HAP-1 (cell line): Measurements from ENCODE around the gene LRRTM3.
A peak's percentile ranks its signal among the peaks of the same experiment; 100 is the strongest.

ENCODE experiments used
- DNase-seq, 2 experiments: peaks; one replicate each; pipeline ENCODE4 v3.0.0-alpha.2; 2016 to 2020; ENCODE audit warnings: low spot score in 2 of 2
- H3K27me3 ChIP-seq: fragments of 250-450 bp; sonication (Bioruptor Pico); 2 replicates; pipeline ENCODE4 v1.5.1; 2020; ENCODE audit warnings: low read depth, mild to moderate bottlenecking, moderate library complexity
- H3K36me3 ChIP-seq: fragments of 250-450 bp; sonication (Bioruptor Pico); replicated peaks from 2 replicates; pipeline ENCODE4 v1.5.1; 2020; ENCODE audit warnings: mild to moderate bottlenecking
- H3K4me1 ChIP-seq: fragments of 250-450 bp; sonication (Bioruptor Pico); 2 replicates; pipeline ENCODE4 v1.5.1; 2020; ENCODE audit warnings: mild to moderate bottlenecking
- H3K4me3 ChIP-seq: fragments of 250-450 bp; sonication (Bioruptor Pico); 2 replicates; pipeline ENCODE4 v1.5.1; 2020; ENCODE audit warnings: mild to moderate bottlenecking, moderate library complexity
- H3K9me3 ChIP-seq: fragments of 250-450 bp; sonication (Bioruptor Pico); 2 replicates; pipeline ENCODE4 v1.5.1; 2020; ENCODE audit warnings: mild to moderate bottlenecking, moderate library complexity
- in situ Hi-C: fragments of 300-500 bp; cut with MboI; formaldehyde crosslinking; loops from 3 replicates; pipeline ENCODE4 v1.14.3; 2020; ENCODE audit warnings: low sequenced_read_pairs, inconsistent platforms, mixed read lengths

LRRTM3 gene

DNA sequence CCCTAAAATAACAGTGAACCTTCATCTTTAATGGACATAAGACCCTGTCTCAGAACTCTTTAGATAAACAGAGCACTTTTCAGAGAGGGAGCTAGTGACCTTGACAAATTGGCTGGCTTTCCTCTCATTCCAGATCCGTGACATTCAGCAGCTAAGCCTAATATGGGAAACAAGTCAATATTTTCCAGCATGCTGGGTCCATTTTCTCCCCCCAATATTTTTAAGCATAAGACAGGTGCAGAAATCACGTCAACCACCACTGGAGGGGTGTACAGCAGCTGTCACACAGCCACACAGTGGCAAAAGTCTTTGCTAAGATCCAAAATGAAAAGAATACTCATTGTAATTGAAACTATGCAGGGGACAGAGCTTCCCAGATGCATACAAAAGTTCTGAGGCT, 26.1 kb downstream of the LRRTM3 start:
- H3K4me3 ChIP-seq: no peak overlapping the region
- no peak for DNase-seq
- in situ Hi-C loops: no loop called here
- H3K4me1 ChIP-seq: no peaks in the 10 kb centered on the region; the same call in 1 of the 2 replicates
- H3K36me3 ChIP-seq: no peaks in the 10 kb centered on the region
- no peaks in the 10 kb centered on the region for H3K9me3 ChIP-seq
- no peaks in the 10 kb centered on the region for H3K27me3 ChIP-seq

DNA sequence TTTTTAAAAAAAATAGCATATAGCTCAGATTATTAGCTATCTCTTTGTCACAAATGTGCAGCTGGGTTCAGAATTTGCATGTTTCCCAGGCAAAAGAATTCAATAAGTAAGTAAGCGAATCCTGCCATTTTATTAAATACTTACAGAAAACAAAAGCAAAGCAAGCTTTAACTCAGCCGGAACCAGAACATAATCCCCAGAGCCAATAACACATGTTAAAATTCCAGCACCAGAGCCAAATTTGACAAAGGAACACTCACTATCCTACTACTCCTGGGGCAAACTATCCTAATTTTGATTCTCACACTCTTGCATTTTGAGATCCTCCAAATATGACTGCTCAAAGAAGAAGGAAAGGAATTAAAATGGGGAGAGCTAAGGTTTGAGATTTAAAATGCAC, 32.6 kb downstream of the LRRTM3 start:
- peaks cover 5% of the 10 kb centered on the region for H3K4me1 ChIP-seq
- DNase-seq: peak; percentile 13 to 44
- no peaks in the 10 kb centered on the region for H3K27me3 ChIP-seq
- no peaks in the 10 kb centered on the region for H3K9me3 ChIP-seq
- no peak overlapping the region for H3K4me3 ChIP-seq
- no peaks in the 10 kb centered on the region for H3K36me3 ChIP-seq
- in situ Hi-C loops: no loop called here

DNA sequence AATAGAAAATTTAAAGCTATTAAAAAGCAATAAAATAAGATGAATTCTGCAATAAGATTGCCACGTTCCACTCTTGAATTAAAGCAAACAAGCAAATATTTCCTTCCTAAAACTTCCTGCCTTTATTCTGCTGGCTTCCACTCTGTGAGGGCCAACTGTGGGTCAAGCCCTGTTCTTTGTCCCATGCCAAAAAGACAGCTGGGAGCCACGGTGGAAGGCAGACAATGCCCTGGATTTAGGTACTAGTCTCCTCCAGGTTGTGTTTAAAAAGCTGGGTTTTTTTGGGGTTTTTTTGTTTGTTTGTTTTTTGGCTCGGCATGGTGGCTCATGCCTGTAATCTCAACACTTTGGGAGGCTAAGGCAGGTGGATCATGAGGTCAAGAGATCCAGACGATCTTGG, 39.1 kb downstream of the LRRTM3 start:
- Histone ChIP-seq H3K36me3 (no peaks in the 10 kb centered on the region), H3K9me3 (no peaks in the 10 kb centered on the region), H3K27me3 (no peaks in the 10 kb centered on the region), H3K4me1 (no peaks in the 10 kb centered on the region), H3K4me3 (no peak overlapping the region)
- in situ Hi-C loops: no loop called here
- DNase-seq: no peak

DNA sequence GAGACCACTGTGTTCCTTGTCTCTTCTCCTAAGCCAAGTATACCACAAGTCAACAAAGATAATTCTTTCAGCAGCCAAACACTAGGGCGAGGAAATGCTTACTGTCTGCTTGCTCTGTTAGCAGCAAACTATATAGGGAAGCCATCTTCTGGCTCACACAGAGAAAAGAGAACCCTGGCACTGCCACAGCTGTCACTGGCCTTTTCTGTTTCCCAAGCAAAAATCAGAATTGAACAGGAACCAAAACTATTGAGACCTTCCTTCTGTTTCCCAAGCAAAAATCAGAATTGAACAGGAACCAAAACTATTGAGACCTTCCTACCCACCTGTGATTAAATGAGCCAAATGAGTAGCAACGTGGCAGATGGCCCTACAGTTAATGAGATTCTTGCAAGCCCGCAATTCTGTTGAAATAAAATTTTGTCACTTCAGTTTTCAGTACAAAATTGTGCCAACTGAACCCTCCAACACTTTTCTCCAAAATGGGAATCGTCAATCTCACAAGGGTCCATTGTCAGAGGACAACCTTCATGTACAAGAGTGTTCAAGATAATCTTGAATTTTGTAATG, 54.5 kb downstream of the LRRTM3 start:
- H3K36me3 ChIP-seq: no peaks in the 10 kb centered on the region
- DNase-seq: no peak
- no peaks in the 10 kb centered on the region for H3K9me3 ChIP-seq
- in situ Hi-C loops: no loop called here
- H3K4me3 ChIP-seq: no peak overlapping the region
- no peaks in the 10 kb centered on the region for H3K27me3 ChIP-seq
- H3K4me1 ChIP-seq: no peaks in the 10 kb centered on the region

DNA sequence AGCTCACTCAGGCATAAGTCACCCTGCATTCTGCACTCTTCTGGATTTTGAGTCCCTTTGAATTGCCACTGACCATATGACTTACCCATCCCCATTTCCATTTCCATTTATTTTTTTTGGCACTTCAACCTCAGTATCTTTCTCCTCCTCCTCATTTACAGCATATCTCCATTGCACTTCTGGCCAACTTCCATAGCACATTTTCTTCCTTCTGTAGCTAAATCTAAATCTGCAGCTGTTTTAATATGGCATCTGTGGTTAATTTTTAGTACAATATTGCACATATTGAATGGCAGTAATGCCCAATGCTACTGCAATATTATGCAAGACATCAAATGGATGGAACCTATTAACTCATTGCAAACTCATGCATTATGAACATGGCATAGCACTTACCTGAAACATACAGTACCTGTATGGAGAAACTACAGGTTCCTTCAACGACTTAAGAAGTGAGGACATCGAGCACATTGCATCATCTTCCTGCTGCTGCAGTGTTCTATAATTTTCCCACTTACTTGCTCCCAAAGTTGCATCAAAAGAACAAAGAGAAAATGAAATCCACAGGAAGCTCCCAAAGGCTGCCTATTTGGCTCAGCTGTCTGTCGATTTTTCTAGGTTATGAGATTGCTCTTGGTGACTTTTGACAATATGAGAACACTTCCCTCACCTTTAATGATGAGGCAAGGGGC, 55.7 kb downstream of the LRRTM3 start:
- in situ Hi-C loops: no loop called here
- no peak for DNase-seq
- no peaks in the 10 kb centered on the region for H3K4me1 ChIP-seq
- H3K36me3 ChIP-seq: no peaks in the 10 kb centered on the region
- no peaks in the 10 kb centered on the region for H3K9me3 ChIP-seq
- H3K27me3 ChIP-seq: no peaks in the 10 kb centered on the region
- no peak overlapping the region for H3K4me3 ChIP-seq

DNA sequence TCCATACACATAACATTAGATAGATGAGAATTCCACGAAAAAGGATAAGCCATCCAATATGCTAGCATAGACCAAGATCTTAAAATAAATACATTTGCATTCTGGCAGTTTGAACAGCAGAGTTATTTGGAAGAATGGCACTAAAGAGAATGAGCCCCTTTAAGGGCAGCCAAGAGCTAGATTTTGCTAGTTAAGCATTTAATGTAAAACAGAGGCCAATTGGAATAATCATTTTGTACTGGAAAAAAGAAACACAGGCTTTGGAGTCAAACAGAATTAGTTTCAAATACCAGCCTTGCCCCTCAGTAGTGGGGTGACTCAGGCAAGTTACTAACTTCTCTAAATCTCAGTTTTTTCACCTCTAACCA, 56.2 kb downstream of the LRRTM3 start:
- no peaks in the 10 kb centered on the region for H3K9me3 ChIP-seq
- H3K36me3 ChIP-seq: no peaks in the 10 kb centered on the region
- in situ Hi-C loops: no loop called here
- no peaks in the 10 kb centered on the region for H3K4me1 ChIP-seq
- H3K4me3 ChIP-seq: no peak overlapping the region
- no peak for DNase-seq
- no peaks in the 10 kb centered on the region for H3K27me3 ChIP-seq

DNA sequence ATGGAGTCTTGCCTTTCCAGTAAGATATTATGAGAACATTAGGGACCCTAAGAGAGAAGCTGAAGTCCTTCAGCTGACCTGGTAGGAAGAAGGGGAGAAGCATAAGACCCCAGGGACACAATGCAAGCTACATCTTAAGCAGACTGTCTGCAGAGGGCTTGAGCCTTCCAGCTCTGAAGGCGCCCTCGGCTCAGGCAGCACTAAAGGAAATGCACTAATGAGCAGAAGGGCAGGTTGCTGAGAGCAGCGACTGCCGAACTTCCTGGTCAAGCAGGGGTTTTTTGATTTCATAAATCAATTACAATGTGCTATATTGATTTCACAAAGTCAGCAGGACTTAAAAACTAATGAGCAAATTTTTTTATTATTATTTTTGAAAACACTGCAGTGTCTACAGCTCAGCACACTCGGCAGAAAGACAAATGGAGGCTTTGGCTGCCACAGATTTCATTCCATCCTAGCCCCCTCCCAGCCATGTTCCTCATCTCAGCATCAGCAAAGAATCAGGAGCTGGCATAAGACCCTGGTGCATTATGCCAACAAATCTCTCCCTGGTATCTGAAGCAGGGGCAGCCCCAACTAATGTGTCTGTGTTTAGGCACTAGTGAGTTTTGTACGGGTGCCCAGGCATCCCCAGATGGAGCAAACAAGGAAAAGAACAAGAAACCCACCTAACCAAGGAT, 57.1 kb downstream of the LRRTM3 start:
- in situ Hi-C loops: no loop called here
- Histone ChIP-seq H3K4me1 (no peaks in the 10 kb centered on the region), H3K27me3 (no peaks in the 10 kb centered on the region), H3K9me3 (no peaks in the 10 kb centered on the region), H3K4me3 (no peak overlapping the region), H3K36me3 (no peaks in the 10 kb centered on the region)
- DNase-seq: no peak

DNA sequence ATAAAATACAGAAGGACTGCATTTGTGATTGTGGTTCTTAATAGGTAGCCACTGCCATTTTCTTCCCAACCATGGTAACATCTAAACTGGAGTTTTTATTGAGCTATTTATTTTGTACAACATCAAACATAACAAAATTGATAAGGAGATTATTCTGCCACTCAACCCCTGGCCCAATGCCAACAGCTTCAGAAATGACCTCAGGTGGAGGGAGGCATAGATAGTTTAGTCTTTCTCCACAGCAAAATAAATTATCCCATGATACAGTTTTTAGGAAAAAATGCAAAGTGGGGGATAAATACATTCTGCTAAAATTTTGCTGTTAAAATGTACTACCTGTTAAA, 57.6 kb downstream of the LRRTM3 start:
- no peaks in the 10 kb centered on the region for H3K4me1 ChIP-seq
- no peaks in the 10 kb centered on the region for H3K9me3 ChIP-seq
- in situ Hi-C loops: no loop called here
- no peaks in the 10 kb centered on the region for H3K27me3 ChIP-seq
- H3K36me3 ChIP-seq: no peaks in the 10 kb centered on the region
- no peak overlapping the region for H3K4me3 ChIP-seq
- no peak for DNase-seq

DNA sequence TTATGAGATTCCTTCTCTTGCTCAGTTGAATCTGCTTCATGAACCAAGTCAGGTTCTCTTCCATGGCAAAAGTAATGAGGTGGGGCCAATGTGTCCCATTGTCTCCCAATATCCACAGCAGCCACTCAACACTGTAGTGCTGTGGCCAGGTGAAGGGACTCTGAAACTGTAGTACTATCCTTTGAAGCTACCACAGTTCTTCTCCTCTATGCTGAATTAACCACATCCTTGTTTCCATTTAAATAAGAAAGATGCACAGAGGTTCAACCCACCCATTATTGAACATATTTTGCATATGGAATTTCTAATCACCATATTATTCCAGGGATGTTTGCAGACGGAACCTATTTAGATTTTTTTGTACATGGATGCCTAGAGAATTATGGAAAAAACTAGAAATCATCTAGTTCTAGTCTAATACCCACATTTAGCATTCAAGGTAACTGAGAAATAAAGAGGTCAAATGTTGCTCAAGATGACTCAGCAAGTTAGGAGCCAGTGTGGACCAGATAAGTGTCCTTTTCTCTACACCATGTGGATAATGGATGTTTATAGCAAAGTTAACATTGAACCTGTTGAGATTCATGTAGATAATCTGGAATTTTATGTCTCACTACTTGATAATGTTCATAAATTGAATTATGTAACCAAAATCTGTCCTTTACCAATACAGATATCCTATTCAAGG, 64.5 kb downstream of the LRRTM3 start:
- Histone ChIP-seq H3K4me1 (no peaks in the 10 kb centered on the region), H3K36me3 (no peaks in the 10 kb centered on the region), H3K4me3 (no peak overlapping the region), H3K27me3 (no peaks in the 10 kb centered on the region), H3K9me3 (no peaks in the 10 kb centered on the region)
- DNase-seq: no peak
- in situ Hi-C loops: no loop called here

DNA sequence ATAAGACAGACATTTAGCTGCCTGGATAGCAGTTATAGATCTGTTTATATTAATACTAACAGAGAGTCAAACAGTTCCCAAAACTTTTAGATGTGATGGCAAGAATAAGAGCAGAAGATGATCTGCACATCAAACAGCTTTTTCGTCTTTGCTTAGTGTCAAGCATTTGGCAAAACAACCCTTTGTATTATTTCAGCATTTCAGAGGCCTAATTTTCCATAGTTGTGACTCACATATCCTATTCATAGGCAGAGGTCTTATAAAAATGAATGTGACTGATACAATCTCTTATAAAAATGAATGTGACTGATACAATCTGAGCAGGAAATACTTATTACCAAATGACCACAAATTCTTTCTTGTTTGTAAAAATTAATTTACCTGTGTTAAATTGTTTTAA, 71.2 kb downstream of the LRRTM3 start:
- no peaks in the 10 kb centered on the region for H3K9me3 ChIP-seq
- H3K27me3 ChIP-seq: no peaks in the 10 kb centered on the region
- DNase-seq: no peak
- no peaks in the 10 kb centered on the region for H3K4me1 ChIP-seq
- H3K36me3 ChIP-seq: no peaks in the 10 kb centered on the region
- H3K4me3 ChIP-seq: no peak overlapping the region
- in situ Hi-C loops: no loop called here

DNA sequence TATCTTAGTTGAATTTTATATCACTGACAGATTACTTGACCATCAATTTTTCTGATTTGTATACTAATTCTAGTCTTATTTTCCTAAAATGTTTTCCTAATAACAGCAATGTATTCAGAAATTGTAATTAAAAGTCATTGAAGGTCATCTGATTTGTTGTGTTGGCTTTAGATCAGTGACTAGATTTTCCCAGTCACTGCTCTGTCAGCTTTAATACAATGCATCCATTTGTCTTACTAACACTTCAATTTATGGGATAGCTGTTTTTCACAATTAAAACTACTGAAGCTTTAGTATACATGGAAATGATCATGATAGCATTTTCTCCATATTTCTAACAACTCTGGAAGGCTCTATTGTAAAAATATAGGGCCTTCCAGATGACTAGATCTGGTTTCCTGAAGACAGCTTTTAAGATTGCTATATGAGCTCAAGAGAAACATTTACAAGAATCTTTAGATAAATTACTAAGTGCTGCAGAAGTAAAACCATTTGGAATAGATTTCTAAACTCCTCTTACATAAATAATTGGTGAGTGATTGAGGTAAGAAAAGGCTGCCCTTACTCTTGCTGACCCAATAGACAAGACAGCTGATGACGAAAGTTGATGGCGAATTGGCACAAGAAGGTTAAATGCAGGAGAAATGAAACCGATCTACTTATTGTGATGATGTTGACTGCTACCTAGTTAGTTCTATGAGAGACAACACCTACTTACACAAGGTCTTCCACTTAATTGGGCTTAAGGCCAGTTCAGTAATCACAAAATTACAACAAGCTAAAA, 74.1 kb downstream of the LRRTM3 start:
- DNase-seq: no peak
- no peaks in the 10 kb centered on the region for H3K4me1 ChIP-seq
- no peaks in the 10 kb centered on the region for H3K27me3 ChIP-seq
- no peaks in the 10 kb centered on the region for H3K36me3 ChIP-seq
- H3K4me3 ChIP-seq: no peak overlapping the region
- in situ Hi-C loops: no loop called here
- no peaks in the 10 kb centered on the region for H3K9me3 ChIP-seq

DNA sequence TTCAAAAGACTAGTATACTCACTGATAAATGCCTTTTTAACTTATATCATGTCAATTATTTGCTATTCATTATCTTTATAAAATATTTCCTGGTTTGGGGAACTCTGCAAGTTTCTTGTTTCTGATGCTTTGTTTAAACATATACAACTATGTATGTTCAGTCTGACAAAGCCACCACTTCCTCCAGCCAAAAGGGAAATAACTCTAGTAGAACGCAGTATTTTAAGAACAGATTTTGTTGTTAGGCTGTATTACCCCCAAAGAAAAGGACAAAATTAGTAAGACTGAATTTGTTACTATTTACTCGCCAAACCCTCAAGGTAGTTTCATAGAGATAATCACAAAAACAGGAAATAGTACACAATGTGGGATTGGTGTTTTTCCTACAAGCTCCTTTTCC, 78.9 kb downstream of the LRRTM3 start:
- in situ Hi-C loops: no loop called here
- no peak overlapping the region for H3K4me3 ChIP-seq
- no peaks in the 10 kb centered on the region for H3K36me3 ChIP-seq
- no peaks in the 10 kb centered on the region for H3K27me3 ChIP-seq
- no peaks in the 10 kb centered on the region for H3K9me3 ChIP-seq
- no peak for DNase-seq
- no peaks in the 10 kb centered on the region for H3K4me1 ChIP-seq

DNA sequence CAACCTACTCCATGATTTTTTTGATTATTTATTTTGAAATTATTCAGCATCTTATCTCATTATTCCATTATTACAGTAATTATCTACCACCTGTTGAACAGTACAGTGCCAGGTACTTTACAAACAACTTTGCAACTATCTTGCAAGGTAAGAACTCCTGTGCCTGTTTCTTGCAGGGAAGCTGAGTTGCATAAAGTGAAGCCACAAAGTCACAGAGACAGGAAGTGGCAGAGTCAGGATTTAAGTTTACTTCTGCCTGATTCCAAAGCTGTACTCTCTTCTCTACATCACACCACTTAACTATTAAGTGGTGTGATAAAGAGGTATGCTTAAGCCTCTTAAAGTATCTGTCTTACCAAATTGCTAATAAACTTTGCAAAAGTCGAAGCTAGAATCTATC, 80.1 kb downstream of the LRRTM3 start:
- no peaks in the 10 kb centered on the region for H3K4me1 ChIP-seq
- no peaks in the 10 kb centered on the region for H3K27me3 ChIP-seq
- in situ Hi-C loops: no loop called here
- H3K4me3 ChIP-seq: no peak overlapping the region
- H3K36me3 ChIP-seq: no peaks in the 10 kb centered on the region
- no peak for DNase-seq
- no peaks in the 10 kb centered on the region for H3K9me3 ChIP-seq

DNA sequence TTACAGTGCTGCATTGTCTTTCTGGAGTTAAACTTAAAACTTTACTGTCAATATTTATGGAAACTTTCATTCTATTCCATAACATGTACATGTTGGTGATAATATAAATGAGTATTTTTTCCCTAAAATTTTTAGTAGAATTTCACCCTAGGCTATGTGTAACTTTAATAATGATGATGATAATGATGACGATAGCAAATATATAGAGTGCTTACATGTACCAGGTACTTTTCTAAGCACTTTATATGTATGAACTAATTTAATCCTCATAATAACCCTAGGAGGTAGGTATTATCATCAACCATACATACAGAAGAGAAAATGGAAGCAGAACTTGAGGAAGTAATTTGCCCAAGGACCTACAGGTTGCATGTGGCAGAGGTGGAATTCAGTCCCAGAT, 85.6 kb downstream of the LRRTM3 start:
- no peak overlapping the region for H3K4me3 ChIP-seq
- DNase-seq: no peak
- no peaks in the 10 kb centered on the region for H3K4me1 ChIP-seq
- in situ Hi-C loops: no loop called here
- H3K9me3 ChIP-seq: no peaks in the 10 kb centered on the region
- H3K27me3 ChIP-seq: no peaks in the 10 kb centered on the region
- H3K36me3 ChIP-seq: no peaks in the 10 kb centered on the region
